Measurements from ENCODE around the gene NDE1.

DNA sequence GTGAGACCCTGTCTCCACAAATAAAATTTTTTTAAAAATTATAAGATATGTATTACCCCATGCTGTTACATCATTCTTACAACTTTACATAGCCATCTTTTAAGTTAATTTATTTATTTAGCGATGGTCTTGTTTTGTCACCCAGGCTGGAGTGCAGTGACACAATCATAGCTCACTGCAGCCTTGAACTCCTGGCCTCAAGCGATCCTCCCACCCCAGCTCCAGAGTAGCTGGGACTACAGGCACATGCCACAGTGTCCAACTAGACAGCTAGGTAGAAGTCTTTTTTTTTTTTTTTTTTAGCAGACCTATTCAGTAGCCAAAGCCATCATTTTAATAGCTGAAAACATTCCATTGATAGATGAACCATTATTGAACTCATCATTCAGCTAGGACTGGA lies 92.7 kb downstream of the NDE1 start:
- TF ChIP-seq, protein P1, sequence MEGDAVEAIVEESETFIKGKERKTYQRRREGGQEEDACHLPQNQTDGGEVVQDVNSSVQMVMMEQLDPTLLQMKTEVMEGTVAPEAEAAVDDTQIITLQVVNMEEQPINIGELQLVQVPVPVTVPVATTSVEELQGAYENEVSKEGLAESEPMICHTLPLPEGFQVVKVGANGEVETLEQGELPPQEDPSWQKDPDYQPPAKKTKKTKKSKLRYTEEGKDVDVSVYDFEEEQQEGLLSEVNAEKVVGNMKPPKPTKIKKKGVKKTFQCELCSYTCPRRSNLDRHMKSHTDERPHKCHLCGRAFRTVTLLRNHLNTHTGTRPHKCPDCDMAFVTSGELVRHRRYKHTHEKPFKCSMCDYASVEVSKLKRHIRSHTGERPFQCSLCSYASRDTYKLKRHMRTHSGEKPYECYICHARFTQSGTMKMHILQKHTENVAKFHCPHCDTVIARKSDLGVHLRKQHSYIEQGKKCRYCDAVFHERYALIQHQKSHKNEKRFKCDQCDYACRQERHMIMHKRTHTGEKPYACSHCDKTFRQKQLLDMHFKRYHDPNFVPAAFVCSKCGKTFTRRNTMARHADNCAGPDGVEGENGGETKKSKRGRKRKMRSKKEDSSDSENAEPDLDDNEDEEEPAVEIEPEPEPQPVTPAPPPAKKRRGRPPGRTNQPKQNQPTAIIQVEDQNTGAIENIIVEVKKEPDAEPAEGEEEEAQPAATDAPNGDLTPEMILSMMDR (IDR thresholded peaks at IDR 0.05 in 4 of 5, conservative IDR thresholded peaks at IDR 0.05 in 1 of 5), result no peak
- TF ChIP-seq POLR2A (IDR thresholded peaks at IDR 0.05), result no peak

All from gastrocnemius medialis (tissue), 4 donors.